GM12872 (cell line): ENCODE data around the gene CPD.

Source experiments
- TF ChIP-seq, protein P1 (sequence below): IDR thresholded peaks from 3 replicates; pipeline ENCODE4 v1.5.1; 2011; ENCODE audit warnings: low read depth, mild to moderate bottlenecking, low read length, moderate library complexity; ENCODE audit not compliant: insufficient read depth

Gene CPD

DNA sequence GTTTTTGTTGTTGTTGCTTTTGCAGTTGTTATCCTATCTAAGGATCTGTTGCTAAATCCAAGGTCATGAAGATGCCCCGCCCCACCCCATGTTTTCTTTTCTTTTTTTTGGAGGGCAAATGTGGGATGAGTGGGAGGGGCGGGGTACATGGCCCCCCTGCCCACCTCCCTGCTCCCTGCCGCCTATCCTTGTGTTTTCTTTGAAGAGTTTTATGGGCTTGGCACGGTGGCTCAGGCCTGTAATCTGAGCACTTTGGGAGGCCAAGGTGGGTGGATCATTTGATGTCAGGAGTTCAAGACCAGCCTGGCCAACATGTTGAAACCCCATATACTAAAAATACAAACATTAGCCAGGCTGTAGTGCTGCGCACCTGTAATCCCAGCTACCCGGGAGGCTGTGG lies 79.6 kb downstream of the CPD start:
- TF ChIP-seq, protein P1, sequence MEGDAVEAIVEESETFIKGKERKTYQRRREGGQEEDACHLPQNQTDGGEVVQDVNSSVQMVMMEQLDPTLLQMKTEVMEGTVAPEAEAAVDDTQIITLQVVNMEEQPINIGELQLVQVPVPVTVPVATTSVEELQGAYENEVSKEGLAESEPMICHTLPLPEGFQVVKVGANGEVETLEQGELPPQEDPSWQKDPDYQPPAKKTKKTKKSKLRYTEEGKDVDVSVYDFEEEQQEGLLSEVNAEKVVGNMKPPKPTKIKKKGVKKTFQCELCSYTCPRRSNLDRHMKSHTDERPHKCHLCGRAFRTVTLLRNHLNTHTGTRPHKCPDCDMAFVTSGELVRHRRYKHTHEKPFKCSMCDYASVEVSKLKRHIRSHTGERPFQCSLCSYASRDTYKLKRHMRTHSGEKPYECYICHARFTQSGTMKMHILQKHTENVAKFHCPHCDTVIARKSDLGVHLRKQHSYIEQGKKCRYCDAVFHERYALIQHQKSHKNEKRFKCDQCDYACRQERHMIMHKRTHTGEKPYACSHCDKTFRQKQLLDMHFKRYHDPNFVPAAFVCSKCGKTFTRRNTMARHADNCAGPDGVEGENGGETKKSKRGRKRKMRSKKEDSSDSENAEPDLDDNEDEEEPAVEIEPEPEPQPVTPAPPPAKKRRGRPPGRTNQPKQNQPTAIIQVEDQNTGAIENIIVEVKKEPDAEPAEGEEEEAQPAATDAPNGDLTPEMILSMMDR: no peak

- TF ChIP-seq, protein P1: no peak
These were observed 89.7 kb downstream of the CPD start for GRCh38 chr17:30468465-30468864.

- TF ChIP-seq, protein P1: no peak
These were observed 93.6 kb downstream of the CPD start for GRCh38 chr17:30472238-30472890.

DNA sequence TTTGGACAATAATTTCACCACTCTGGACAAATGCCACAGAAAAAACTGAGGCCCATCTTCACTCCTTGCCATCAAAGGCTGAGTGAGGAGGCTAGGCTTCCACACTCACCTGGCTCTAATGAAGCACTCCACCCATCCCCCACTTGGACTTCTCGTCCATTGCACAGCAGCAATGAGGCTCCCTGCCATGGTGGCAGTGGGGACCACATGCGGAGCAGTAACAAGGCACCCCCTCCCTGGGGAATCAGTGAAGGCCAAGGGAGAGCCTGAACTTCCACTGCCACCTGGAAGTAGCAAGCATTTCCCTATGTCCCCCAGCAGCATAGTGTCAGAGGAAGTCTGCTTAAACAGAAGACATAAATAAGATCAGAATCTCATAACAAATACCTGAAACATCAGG lies 96.5 kb downstream of the CPD start:
- TF ChIP-seq, protein P1: no peak

- TF ChIP-seq, protein P1: no peak
These were observed 98.0 kb downstream of the CPD start for GRCh38 chr17:30476726-30477082.

- TF ChIP-seq, protein P1: peak; percentile 79
These were observed 98.5 kb downstream of the CPD start, which contains the start of gene GOSR1 for GRCh38 chr17:30477083-30477773. Gene GOSR1 (plus strand): TSS chr17:30477408. CDS start chr17:30477434, 26 bp downstream.

DNA sequence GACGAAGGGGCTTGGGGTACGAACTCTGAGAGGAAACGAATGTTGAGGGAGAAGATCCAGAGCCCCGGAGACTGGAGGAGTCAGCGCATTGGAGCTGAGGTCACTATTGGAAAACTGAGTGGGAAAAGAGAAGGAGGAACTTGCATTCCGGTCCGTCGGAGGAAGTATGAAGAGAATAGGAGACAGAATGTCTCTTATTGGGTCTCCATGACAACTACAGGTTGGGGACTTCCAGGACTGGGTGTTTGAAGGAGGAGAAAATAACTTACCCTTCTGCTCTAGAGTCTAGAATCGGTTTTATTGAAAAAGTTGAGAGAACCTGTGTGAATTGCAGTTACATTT lies 99.0 kb downstream of the CPD start:
- TF ChIP-seq, protein P1: no peak
